ENCODE results near the gene PRLR.
"Not testable (repeated sequence)": the region's sequence is repeated elsewhere in the genome, so short reads cannot be mapped to it uniquely, and the experiment has no call there.

The PRLR gene

DNA sequence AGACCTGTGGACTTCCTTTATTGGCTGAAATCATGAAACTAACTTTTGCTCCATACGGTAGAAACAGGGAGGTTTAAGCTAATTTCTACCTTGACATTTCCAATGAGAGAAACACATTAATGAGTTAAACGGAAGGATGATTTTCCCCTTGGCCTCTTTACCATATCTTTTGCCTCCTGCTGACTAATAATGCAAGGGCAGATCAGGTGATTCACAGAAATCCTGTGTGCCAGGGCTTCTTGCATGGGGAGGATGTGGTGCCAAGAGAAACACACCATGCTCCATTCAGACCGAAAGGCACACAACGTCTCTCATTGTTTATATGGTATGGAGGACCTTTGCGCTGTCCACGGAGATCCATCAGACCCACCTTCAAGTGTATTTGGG is 17.4 kb upstream of the PRLR start:
- TF ChIP-seq EZH2phosphoT487 (IDR thresholded peaks at IDR 0.05; ENCODE audit: borderline replicate concordance, low read length), result no peak
- TF ChIP-seq, protein P1, sequence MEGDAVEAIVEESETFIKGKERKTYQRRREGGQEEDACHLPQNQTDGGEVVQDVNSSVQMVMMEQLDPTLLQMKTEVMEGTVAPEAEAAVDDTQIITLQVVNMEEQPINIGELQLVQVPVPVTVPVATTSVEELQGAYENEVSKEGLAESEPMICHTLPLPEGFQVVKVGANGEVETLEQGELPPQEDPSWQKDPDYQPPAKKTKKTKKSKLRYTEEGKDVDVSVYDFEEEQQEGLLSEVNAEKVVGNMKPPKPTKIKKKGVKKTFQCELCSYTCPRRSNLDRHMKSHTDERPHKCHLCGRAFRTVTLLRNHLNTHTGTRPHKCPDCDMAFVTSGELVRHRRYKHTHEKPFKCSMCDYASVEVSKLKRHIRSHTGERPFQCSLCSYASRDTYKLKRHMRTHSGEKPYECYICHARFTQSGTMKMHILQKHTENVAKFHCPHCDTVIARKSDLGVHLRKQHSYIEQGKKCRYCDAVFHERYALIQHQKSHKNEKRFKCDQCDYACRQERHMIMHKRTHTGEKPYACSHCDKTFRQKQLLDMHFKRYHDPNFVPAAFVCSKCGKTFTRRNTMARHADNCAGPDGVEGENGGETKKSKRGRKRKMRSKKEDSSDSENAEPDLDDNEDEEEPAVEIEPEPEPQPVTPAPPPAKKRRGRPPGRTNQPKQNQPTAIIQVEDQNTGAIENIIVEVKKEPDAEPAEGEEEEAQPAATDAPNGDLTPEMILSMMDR (IDR thresholded peaks at IDR 0.05; ENCODE audit: low read depth, low read length, poor library complexity, severe bottlenecking), result no peak
- no peak overlapping the region for H3K27ac ChIP-seq (ENCODE audit: low read depth, low read length)
- H3F3A ChIP-seq (ENCODE audit: control insufficient read depth, insufficient read depth), result no peaks in the 10 kb centered on the region
- H3K9me2 ChIP-seq (replicated peaks; ENCODE audit: control insufficient read depth, low read length), result no peaks in the 10 kb centered on the region
- H4K20me1 ChIP-seq (ENCODE audit: control insufficient read depth, insufficient read depth, low read depth, low read length), result no peaks in the 10 kb centered on the region
- no peak overlapping the region for H3K4me2 ChIP-seq (ENCODE audit: low read length)
- no peaks in the 10 kb centered on the region for H3K36me3 ChIP-seq (ENCODE audit: control insufficient read depth, low read length)
- H3K27me3 ChIP-seq (ENCODE audit: control insufficient read depth, low read length), result no peaks in the 10 kb centered on the region
- no peak overlapping the region for H3K4me3 ChIP-seq (ENCODE audit: low read length)
- no peaks in the 10 kb centered on the region for H3K79me2 ChIP-seq (ENCODE audit: control insufficient read depth, low read length)
- no peaks in the 10 kb centered on the region for H3K4me1 ChIP-seq (ENCODE audit: control insufficient read depth, low read length)
- H3K9me3 ChIP-seq (ENCODE audit: control insufficient read depth, insufficient read depth, low read length), result no peaks in the 10 kb centered on the region

DNA sequence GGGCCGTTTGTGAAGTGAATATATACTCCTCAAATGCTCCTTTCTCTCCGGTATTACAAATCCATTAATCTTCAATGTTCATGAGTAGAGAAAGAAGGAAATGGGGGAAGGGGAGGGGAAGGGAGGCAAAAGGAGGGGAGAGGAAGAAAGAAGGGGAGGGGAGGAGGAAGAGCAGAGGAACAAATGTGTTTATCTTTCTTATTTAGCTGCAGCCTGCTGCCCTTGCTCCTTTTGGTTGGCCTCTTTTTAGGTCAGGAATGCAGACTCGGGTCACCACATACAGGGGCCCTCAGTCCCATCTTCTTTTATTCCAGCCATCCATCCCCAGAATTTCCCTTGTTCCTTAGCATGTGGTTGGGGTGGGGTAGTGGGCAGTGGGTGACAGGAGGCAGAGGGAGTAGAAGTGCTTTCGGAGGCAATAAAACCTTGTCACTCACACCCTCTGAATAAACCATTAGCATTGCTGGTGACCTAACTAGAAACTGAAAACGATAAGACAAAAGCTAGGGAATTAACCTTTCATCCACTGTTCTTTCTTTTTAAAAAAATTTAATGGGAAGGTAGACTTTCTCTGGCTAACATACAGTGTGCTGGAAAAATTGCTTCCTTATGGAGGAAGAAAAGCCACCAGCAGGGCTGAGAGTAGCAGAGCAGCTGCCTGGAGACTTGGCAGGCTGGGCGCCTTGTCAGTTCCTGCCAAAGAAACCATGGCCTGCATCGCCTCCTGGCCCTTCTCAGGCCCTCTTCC is 16.8 kb upstream of the PRLR start:
- H3K4me3 ChIP-seq (ENCODE audit: low read length), result no peak overlapping the region
- H3K27ac ChIP-seq (ENCODE audit: low read depth, low read length), result no peak overlapping the region
- H3F3A ChIP-seq (ENCODE audit: control insufficient read depth, insufficient read depth), result no peaks in the 10 kb centered on the region
- H3K9me2 ChIP-seq (replicated peaks; ENCODE audit: control insufficient read depth, low read length), result no peaks in the 10 kb centered on the region
- H3K36me3 ChIP-seq (ENCODE audit: control insufficient read depth, low read length), result no peaks in the 10 kb centered on the region
- H3K4me2 ChIP-seq (ENCODE audit: low read length), result no peak overlapping the region
- TF ChIP-seq, protein P1 (IDR thresholded peaks at IDR 0.05; ENCODE audit: low read depth, low read length, poor library complexity, severe bottlenecking), result no peak
- TF ChIP-seq EZH2phosphoT487 (IDR thresholded peaks at IDR 0.05; ENCODE audit: borderline replicate concordance, low read length), result no peak
- no peaks in the 10 kb centered on the region for H3K79me2 ChIP-seq (ENCODE audit: control insufficient read depth, low read length)
- no peaks in the 10 kb centered on the region for H3K9me3 ChIP-seq (ENCODE audit: control insufficient read depth, insufficient read depth, low read length)
- H3K27me3 ChIP-seq (ENCODE audit: control insufficient read depth, low read length), result no peaks in the 10 kb centered on the region
- H3K4me1 ChIP-seq (ENCODE audit: control insufficient read depth, low read length), result no peaks in the 10 kb centered on the region
- no peaks in the 10 kb centered on the region for H4K20me1 ChIP-seq (ENCODE audit: control insufficient read depth, insufficient read depth, low read depth, low read length)

DNA sequence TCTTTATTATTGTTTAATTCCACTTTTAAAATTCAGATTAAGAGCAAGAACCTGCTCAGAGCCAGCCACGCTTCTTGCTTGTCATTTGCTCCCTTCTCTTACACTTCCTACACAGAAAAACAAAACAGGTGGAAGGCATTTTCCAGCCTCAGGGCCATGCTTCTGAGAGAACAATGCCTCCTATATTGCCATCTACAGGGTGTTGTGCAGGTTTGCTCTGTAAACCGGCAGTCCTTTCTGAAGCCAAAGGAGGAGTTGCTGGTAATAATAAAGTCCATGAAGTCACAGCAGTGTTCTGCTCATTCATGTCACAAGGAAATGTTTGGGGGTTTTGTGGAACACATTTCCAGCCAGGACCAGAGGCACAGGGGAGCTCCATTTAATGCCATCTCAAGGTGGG is 16.1 kb upstream of the PRLR start:
- Histone ChIP-seq H3K4me1 (ENCODE audit: control insufficient read depth, low read length) (no peaks in the 10 kb centered on the region), H3K36me3 (ENCODE audit: control insufficient read depth, low read length) (no peaks in the 10 kb centered on the region), H3K79me2 (ENCODE audit: control insufficient read depth, low read length) (no peaks in the 10 kb centered on the region), H3K4me3 (ENCODE audit: low read length) (no peak overlapping the region), H3K27me3 (ENCODE audit: control insufficient read depth, low read length) (no peaks in the 10 kb centered on the region), H3F3A (ENCODE audit: control insufficient read depth, insufficient read depth) (no peaks in the 10 kb centered on the region), H3K9me2 (replicated peaks; ENCODE audit: control insufficient read depth, low read length) (no peaks in the 10 kb centered on the region), H3K9me3 (ENCODE audit: control insufficient read depth, insufficient read depth, low read length) (no peaks in the 10 kb centered on the region), H3K4me2 (ENCODE audit: low read length) (no peak overlapping the region), H3K27ac (ENCODE audit: low read depth, low read length) (no peak overlapping the region), H4K20me1 (ENCODE audit: control insufficient read depth, insufficient read depth, low read depth, low read length) (no peaks in the 10 kb centered on the region)
- TF ChIP-seq EZH2phosphoT487 (IDR thresholded peaks at IDR 0.05; ENCODE audit: borderline replicate concordance, low read length), result no peak
- TF ChIP-seq, protein P1 (IDR thresholded peaks at IDR 0.05; ENCODE audit: low read depth, low read length, poor library complexity, severe bottlenecking), result no peak

DNA sequence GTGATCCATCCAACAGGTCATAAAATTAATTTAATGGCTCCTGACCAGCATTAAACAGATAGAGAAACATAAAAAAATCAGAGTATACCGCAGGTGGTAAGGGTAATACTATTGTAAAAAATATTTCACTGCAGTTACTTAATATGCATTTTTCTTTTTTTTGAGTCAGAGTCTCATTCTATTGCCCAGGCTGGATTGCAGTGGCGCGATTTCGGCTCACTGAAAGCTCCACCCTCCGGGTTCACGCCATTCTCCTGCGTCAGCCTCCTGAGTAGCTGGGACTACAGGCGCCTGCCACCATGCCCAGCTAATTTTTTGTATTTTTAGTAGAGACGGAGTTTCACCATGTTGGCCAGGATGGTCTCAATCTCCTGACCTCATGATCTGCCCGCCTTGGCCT is 15.1 kb upstream of the PRLR start:
- H3F3A ChIP-seq (ENCODE audit: control insufficient read depth, insufficient read depth); H3K36me3 ChIP-seq (ENCODE audit: control insufficient read depth, low read length); H4K20me1 ChIP-seq (ENCODE audit: control insufficient read depth, insufficient read depth, low read depth, low read length); H3K27ac ChIP-seq (ENCODE audit: low read depth, low read length); H3K9me3 ChIP-seq (ENCODE audit: control insufficient read depth, insufficient read depth, low read length); H3K27me3 ChIP-seq (ENCODE audit: control insufficient read depth, low read length); H3K79me2 ChIP-seq (ENCODE audit: control insufficient read depth, low read length); H3K9me2 ChIP-seq (replicated peaks; ENCODE audit: control insufficient read depth, low read length); H3K4me3 ChIP-seq (ENCODE audit: low read length); H3K4me1 ChIP-seq (ENCODE audit: control insufficient read depth, low read length); H3K4me2 ChIP-seq (ENCODE audit: low read length): not testable (repeated sequence)

All from DOHH2 (cell line).